Measurements from ENCODE around the gene CFH. TPM values are rescaled to one million over a fixed set of nuclear protein-coding genes. Genes with fewer than 3 reads are reported as not detected.

The CFH gene
- 233 and 238 TPM in 2 replicates for total RNA-seq

DNA sequence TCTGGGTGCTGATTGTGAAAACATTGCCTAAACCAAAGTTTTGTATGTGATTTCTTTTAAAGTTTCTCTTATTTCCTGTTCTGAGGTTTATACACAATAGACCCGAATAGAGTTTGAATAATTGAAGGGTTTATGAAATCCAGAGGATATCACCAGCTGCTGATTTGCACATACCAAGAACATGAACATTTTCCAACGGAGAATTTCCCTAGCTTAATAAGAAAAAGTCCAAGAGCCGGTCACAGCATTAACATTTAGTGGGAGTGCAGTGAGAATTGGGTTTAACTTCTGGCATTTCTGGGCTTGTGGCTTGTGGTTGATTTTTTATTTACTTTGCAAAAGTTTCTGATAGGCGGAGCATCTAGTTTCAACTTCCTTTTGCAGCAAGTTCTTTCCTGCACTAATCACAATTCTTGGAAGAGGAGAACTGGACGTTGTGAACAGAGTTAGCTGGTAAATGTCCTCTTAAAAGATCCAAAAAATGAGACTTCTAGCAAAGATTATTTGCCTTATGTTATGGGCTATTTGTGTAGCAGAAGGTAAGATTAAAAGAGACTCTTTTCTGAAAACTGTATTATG is at the start of gene CFH:
TSS of gene CFH (plus strand) at position 407 of the 579 bp plus-strand sequence. CDS start at position 482, 75 bp downstream.

DNA sequence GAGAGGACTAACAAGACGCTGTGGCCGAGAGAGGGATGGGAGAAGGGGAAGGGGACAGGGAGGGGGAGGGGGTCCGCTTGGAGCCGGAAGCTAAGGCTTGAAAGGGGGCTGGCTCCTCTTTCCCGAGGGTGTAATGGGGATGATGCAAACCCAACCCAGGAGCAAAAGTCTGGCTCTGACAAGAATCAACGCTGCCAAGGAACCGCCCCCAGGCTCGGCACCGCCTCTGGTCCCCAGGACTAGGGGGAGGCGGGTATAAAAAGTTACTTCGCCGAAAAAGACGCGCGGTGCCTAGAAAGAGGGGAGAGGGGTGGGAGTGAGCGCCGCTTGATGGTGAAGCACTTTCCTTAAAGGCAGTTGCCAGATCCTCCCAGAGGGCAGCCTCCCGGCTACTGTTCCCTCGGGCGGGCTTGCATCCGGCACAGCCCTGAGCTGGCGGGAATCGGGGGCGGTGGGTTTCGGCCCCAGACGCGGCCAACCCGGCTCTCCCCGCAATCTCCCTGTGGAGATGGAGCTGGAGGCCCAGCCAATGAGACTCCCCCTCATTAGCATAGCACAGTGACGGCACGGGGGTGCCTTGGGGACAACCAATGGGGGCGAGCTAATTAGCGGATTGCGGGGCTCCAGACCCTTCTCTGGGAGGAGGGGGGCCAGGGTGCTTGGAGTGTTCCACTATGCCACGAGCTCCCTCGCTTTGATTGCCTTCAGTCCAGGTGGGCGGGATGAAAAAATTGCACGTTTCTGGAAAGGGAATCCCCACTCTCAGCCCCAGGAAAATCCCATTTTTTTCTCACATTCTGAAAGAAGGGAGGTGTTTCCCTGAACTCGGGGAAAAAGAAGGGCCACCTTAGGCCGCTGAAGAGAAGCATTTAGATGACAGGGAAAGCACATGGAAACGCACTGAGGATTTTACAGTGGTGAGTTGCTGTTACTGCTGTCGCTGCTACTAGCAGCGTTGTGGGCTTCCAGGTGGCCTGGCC is 43.2 kb upstream of the CFH start, which contains the start of gene KCNT2:
TSS of gene KCNT2 (minus strand) at position 51 of the 980 bp plus-strand sequence. CDS start 131 bp downstream, outside the sequence.

DNA sequence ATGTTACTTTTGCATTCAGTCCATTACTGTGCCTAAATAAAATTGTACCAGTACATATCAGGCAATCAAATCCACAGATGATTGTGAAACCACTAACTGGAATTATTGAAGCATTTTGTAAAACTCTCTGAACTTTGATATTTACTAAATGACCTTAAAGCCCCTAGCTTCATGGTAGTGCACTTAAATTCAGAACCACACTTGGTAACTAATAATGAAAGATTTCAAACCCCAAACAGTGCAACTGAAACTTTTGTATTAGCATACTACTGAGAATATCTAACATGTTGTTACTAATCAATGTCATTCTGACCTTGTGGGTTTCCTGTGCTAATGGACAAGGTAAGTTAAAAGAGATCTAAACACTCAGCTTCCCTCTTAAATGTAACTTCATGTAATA is 122.8 kb downstream of the CFH start, which contains the start of gene CFHR3:
TSS of gene CFHR3 (plus strand) at position 238 of the 400 bp plus-strand sequence. CDS start at position 285, 47 bp downstream.

Other genes starting within 250 kb of the CFH start
- 3.4 and 4.8 TPM in 2 replicates for gene KCNT2, start 43.6 kb upstream of the CFH start, total RNA-seq
- gene CFHR3, start 122.8 kb downstream of the CFH start, total RNA-seq = not detected in 2 replicates
- 1.8 TPM in 1 of 2 replicates, not detected in the other for gene CFHR1, start 167.7 kb downstream of the CFH start, total RNA-seq
- under 0.01 TPM in 1 of 2 replicates, not detected in the other for gene CFHR4, start 236.0 kb downstream of the CFH start, total RNA-seq